GM19324 (cell line): ENCODE results near the gene NIBAN1.
A peak's percentile ranks its signal among the peaks of the same experiment; 100 is the strongest.
"Not testable (repeated sequence)": the region's sequence is repeated elsewhere in the genome, so short reads cannot be mapped to it uniquely, and the experiment has no call there.

ENCODE experiments used
- ATAC-seq: cut with Tn5 transposase; IDR thresholded peaks from one replicate; pipeline ENCODE4 v1.9.1; 2021; ENCODE audit warnings: mild to moderate bottlenecking, moderate library complexity; ENCODE audit not compliant: unreplicated experiment, low FRiP score

Gene NIBAN1

GRCh38 chr1:184974837-184975115, 468 bp upstream of the NIBAN1 start:
- ATAC-seq, result no peak

GRCh38 chr1:184973272-184974055, 844 bp downstream of the NIBAN1 start:
- peak; percentile 63 for ATAC-seq

- no peak for ATAC-seq
These were observed 1.8 kb downstream of the NIBAN1 start for GRCh38 chr1:184972315-184973055.

GRCh38 chr1:184971522-184972265, 2.6 kb downstream of the NIBAN1 start:
- no peak for ATAC-seq

- ATAC-seq, result no peak
These were observed 3.6 kb downstream of the NIBAN1 start for GRCh38 chr1:184970691-184971161.

- no peak for ATAC-seq
These were observed 7.3 kb downstream of the NIBAN1 start for GRCh38 chr1:184966989-184967388.

- no peak for ATAC-seq
These were observed 8.1 kb downstream of the NIBAN1 start for GRCh38 chr1:184965944-184966860.

GRCh38 chr1:184965439-184965838, 8.9 kb downstream of the NIBAN1 start:
- no peak for ATAC-seq

GRCh38 chr1:184959626-184960025, 14.7 kb downstream of the NIBAN1 start:
- no peak for ATAC-seq

- no peak for ATAC-seq
These were observed 15.6 kb downstream of the NIBAN1 start for GRCh38 chr1:184958554-184959353.

GRCh38 chr1:184957901-184958300, 16.4 kb downstream of the NIBAN1 start:
- ATAC-seq, result not testable (repeated sequence)

GRCh38 chr1:184956999-184957700, 17.2 kb downstream of the NIBAN1 start:
- ATAC-seq, result no peak

- ATAC-seq, result no peak
These were observed 19.9 kb downstream of the NIBAN1 start for GRCh38 chr1:184954232-184954995.

GRCh38 chr1:184953600-184954219, 20.6 kb downstream of the NIBAN1 start:
- no peak for ATAC-seq

GRCh38 chr1:184952428-184952827, 21.9 kb downstream of the NIBAN1 start:
- ATAC-seq, result no peak

- no peak for ATAC-seq
These were observed 22.5 kb downstream of the NIBAN1 start for GRCh38 chr1:184951788-184952187.

GRCh38 chr1:184950906-184951305, 23.4 kb downstream of the NIBAN1 start:
- ATAC-seq, result no peak

- no peak for ATAC-seq
These were observed 24.1 kb downstream of the NIBAN1 start for GRCh38 chr1:184950227-184950626.
